Ovary (tissue), 3 donors: Measurements from ENCODE around the gene STRN.

Source experiments
- EP300 ChIP-seq: sonication (generic); formaldehyde crosslinking; IDR thresholded peaks from one replicate; pipeline ENCODE4 v1.6.1; 2017; ENCODE audit warnings: antibody characterized with exemption
- POLR2A ChIP-seq: fragments of 450-650 bp; IDR thresholded peaks from one replicate; pipeline ENCODE4 v1.6.1; 2017; ENCODE audit warnings: antibody characterized with exemption, mild to moderate bottlenecking, moderate library complexity
- TF ChIP-seq, protein P1 (sequence below), 3 donors: fragments of 450-650 bp in 2 of 3; fragments of 200-600 bp in 1 of 3; IDR thresholded peaks; one replicate each; pipeline versions ENCODE4 v1.5.1 to v1.8.0; 2016 to 2022; ENCODE audit warnings: antibody characterized with exemption in 3 of 3, mild to moderate bottlenecking in 1 of 3
- donor health status: DM: no; HTN: no; CAD: no.

DNA sequence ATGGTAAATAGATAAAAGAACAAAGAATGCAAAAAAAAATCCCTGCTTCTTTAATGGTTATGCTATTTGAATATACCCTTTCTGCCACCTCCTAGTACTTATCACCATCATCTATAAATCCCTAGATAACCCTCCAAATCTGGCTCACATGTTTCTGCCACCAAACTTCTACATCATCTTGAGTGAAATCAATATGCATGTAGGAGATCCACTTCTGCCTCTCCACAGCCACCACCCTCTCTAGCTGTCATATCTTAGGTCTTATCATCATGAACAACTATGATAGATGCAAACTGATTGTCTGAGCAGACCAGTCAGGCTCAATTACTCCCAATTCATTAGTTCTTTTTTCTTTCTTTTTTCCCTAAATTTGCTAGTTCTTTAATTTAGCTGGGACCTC, 55.3 kb downstream of the STRN start:
- no peak for TF ChIP-seq POLR2A
- TF ChIP-seq, protein P1, sequence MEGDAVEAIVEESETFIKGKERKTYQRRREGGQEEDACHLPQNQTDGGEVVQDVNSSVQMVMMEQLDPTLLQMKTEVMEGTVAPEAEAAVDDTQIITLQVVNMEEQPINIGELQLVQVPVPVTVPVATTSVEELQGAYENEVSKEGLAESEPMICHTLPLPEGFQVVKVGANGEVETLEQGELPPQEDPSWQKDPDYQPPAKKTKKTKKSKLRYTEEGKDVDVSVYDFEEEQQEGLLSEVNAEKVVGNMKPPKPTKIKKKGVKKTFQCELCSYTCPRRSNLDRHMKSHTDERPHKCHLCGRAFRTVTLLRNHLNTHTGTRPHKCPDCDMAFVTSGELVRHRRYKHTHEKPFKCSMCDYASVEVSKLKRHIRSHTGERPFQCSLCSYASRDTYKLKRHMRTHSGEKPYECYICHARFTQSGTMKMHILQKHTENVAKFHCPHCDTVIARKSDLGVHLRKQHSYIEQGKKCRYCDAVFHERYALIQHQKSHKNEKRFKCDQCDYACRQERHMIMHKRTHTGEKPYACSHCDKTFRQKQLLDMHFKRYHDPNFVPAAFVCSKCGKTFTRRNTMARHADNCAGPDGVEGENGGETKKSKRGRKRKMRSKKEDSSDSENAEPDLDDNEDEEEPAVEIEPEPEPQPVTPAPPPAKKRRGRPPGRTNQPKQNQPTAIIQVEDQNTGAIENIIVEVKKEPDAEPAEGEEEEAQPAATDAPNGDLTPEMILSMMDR (IDR thresholded peaks at IDR 0.05) = no peak
- TF ChIP-seq EP300 = no peak
